NCI-H187 treated with DMSO at 0.1 percent for 48 hours (cell line): ENCODE measurements around the gene ISLR2.

ENCODE experiments used
- DNase-seq: peaks from one replicate; lab custom pipeline; 2025; lab: John Stamatoyannopoulos, UW

The ISLR2 gene

GRCh38 chr15:74178326-74179100 lies 48.1 kb downstream of the ISLR2 start:
- DNase-seq: no peak

- no peak for DNase-seq
Observed at GRCh38 chr15:74179101-74179841, 48.9 kb downstream of the ISLR2 start.

DNA sequence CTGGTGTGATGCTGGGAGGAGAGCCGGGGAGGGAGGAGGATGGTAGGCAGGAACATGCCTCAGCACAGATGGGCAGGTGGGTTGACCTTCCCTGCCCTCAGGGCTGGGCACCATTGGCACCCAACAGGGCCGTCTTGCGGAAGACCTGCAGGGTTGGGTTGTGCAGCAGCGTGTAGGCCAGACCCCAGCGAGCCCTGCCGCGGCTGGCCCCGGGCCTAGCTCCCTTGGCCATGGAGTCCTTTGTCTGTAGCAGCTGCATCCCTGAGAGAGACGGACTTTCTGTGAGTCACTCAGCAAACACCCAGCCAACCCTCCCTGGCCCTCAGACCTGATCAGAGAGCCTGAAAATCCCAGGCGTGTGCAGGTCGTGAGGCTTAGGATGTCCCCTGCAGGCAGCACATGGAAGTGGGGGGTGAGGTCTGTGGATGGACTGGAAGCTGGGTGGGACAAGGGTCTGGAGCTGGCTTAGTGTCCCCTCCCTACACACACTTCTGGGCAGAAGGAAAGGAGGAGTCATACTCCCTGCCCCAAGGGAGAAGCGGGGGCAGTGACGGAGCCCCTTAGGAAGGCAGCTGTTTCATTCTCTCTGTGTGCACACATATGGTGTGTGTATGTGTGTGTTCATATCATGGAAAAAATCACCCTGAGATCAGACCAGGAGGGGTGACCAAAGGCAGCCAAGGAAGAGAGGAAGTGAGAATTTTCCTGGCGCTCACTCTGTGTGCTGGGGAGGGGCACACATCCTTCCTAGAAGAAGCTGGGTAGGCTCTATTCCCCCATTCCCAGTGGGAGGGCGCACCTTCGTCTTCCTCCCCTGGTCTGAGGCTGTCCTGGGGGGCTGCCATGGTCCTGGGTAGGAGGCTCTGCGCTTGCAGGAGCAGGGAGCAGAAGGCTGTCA lies 49.8 kb downstream of the ISLR2 start:
- DNase-seq: no peak

GRCh38 chr15:74180881-74181602 lies 50.7 kb downstream of the ISLR2 start:
- DNase-seq: no peak

- DNase-seq: no peak
Observed at GRCh38 chr15:74182131-74182530, 51.7 kb downstream of the ISLR2 start.

- DNase-seq: no peak
Observed at GRCh38 chr15:74184582-74185091, 54.3 kb downstream of the ISLR2 start.

DNA sequence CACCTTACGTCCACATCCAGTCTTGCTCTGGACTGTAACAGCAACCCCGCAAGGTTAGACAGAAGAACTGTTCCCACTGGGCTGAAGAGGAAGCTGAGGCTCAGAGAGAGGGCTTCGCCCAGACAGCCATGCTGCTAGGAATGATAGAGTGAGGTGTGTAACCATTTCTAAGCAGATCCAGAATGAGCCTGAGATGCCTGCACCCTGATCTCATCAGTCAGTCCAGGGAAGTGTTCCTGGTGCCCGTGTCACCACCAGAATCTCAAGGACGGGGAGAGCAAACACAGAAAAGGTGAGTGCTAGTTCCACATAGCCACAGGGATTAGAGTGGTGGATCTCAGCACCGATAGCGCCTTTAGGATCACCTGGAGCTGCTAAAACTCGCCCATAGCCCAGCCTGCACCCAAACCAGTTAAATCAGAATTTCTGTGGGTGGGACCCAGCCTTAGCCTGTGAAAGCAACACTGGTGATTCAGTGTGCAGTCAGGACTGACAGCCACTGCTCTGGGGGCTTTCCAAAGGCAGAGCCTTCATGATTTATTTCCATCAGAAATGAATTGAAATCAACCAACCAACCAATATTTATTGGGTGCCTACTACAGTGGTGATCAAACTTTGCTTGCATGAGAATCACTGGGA lies 55.4 kb downstream of the ISLR2 start:
- DNase-seq: no peak
